Naive thymus-derived CD4-positive, alpha-beta T cell (primary cell): Measurements from ENCODE around the gene CACNA1C. TPM values are rescaled to one million over a fixed set of nuclear protein-coding genes. Genes with fewer than 3 reads are reported as not detected.

Experiments
- ATAC-seq: fragments of 150-1000 bp; cut with Tn5 transposase; 2 replicates; pipeline ENCODE4 v1.10.0; 2021; ENCODE audit warnings: mild to moderate bottlenecking, moderate library complexity
- CTCF ChIA-PET: fragments of 350-600 bp; sonication (Branson Sonifier 250); formaldehyde crosslinking; loops from one replicate; lab custom pipeline; 2021; ENCODE audit warnings: antibody characterized with exemption; lab: Charles Lee
- POLR2A ChIA-PET: fragments of 350-600 bp; sonication (Branson Sonifier 250); formaldehyde crosslinking; loops from one replicate; lab custom pipeline; 2021; ENCODE audit warnings: antibody characterized with exemption, inconsistent platforms; lab: Charles Lee
- DNase-seq, 9 donors: peaks; one replicate each; pipeline versions ENCODE4 v3.0.0 to v3.0.0-alpha.2; 2020 to 2022; ENCODE audit warnings: mixed read lengths in 1 of 9
- H3K27ac ChIP-seq: one replicate; pipeline ENCODE4 v1.7.0; 2013; ENCODE audit warnings: mild to moderate bottlenecking, low read depth, low read length, moderate library complexity
- H3K27me3 ChIP-seq, 2 donors: one replicate each; pipeline ENCODE4 v1.7.0; 2013; ENCODE audit warnings: low read length in 2 of 2, mild to moderate bottlenecking in 2 of 2, moderate library complexity in 2 of 2; ENCODE audit not compliant: control insufficient read depth in 2 of 2, insufficient read depth in 2 of 2
- H3K36me3 ChIP-seq, 3 experiments: 1 replicate in 2 of 3; 2 replicates in 1 of 3; pipeline ENCODE4 v1.7.0; 2013; ENCODE audit warnings: low read length in 3 of 3, mild to moderate bottlenecking in 3 of 3, moderate library complexity in 1 of 3; ENCODE audit not compliant: insufficient read depth in 3 of 3, control insufficient read depth in 2 of 3
- H3K4me1 ChIP-seq, 2 donors: one replicate each; pipeline ENCODE4 v1.7.0; 2013; ENCODE audit warnings: low read length in 2 of 2, mild to moderate bottlenecking in 2 of 2, moderate library complexity in 1 of 2; ENCODE audit not compliant: control insufficient read depth in 2 of 2, insufficient read depth in 2 of 2
- H3K4me3 ChIP-seq: 2 replicates; pipeline ENCODE4 v1.7.0; 2013; ENCODE audit warnings: mild to moderate bottlenecking, low read length
- H3K9me3 ChIP-seq, 3 experiments: 1 replicate in 2 of 3; 2 replicates in 1 of 3; pipeline ENCODE4 v1.7.0; 2013; ENCODE audit warnings: low read length in 3 of 3; ENCODE audit not compliant: control insufficient read depth in 2 of 3
- H3K27ac Mint-ChIP-seq, 9 donors: one replicate each; pipeline ENCODE4 v1.8.0; 2020 to 2022; ENCODE audit warnings: mixed read lengths in 9 of 9, mild to moderate bottlenecking in 8 of 9, moderate library complexity in 5 of 9, inconsistent platforms in 2 of 9
- H3K27me3 Mint-ChIP-seq, 5 donors: one replicate each; pipeline ENCODE4 v1.8.0; 2021 to 2022; ENCODE audit warnings: mixed read lengths in 5 of 5, mild to moderate bottlenecking in 1 of 5
- H3K36me3 Mint-ChIP-seq, 5 donors: one replicate each; pipeline ENCODE4 v1.8.0; 2020 to 2022; ENCODE audit warnings: mixed read lengths in 5 of 5, mild to moderate bottlenecking in 3 of 5, inconsistent platforms in 1 of 5
- H3K4me1 Mint-ChIP-seq, 7 donors: one replicate each; pipeline ENCODE4 v1.8.0; 2020 to 2022; ENCODE audit warnings: mixed read lengths in 7 of 7, mild to moderate bottlenecking in 3 of 7, inconsistent platforms in 1 of 7
- H3K4me3 Mint-ChIP-seq, 10 donors: one replicate each; pipeline ENCODE4 v1.8.0; 2020 to 2022; ENCODE audit warnings: mild to moderate bottlenecking in 10 of 10, mixed read lengths in 10 of 10, moderate library complexity in 6 of 10, inconsistent platforms in 2 of 10
- H3K9me3 Mint-ChIP-seq, 11 donors: one replicate each; pipeline ENCODE4 v1.8.0; 2020 to 2022; ENCODE audit warnings: mixed read lengths in 11 of 11, mild to moderate bottlenecking in 4 of 11, inconsistent platforms in 1 of 11, moderate library complexity in 1 of 11
- intact Hi-C, 2 donors: fragments of 100-400 bp; cut with micrococcal nuclease; formaldehyde crosslinking; loops; one replicate each; pipeline ENCODE4 v1.15.1; 2023
- polyA plus RNA-seq, 2 donors: library from polyadenylated mRNA; unstranded; fragments of 300-500 nt; fragmentation: Illumina TruSeq; gene quantifications; one replicate each; pipeline ENCODE4 v1.2.3, GENCODE V29; 2021
- total RNA-seq, 6 experiments: library from RNA in 5 of 6; stranded (reverse) in 5 of 6; gene quantifications; 1 replicate in 5 of 6; 2 replicates in 1 of 6; pipeline ENCODE4 v1.2.3 and lab custom pipeline; 2021 to 2026

The CACNA1C gene
- total and polyA plus RNA-seq, 7 experiments from 2014 or later: 0.04 to 0.48 (median 0.08) TPM

- ChIA-PET CTCF (interaction anchor here (1.6 to 3.6 kb wide), 2 partner anchors 9 to 93 kb away, joined by 4 to 25 read pairs; no protein-coding TSS in a partner anchor), POLR2A (interaction anchor here (0.5 to 2.9 kb wide), 11 partner anchors 9 to 1038 kb away, joined by 3 to 41 read pairs (median 3); partner anchors contain the start of genes FKBP4 and ITFG2)
- ATAC-seq (peak; percentile 15), DNase-seq (no peak)
- H3K27ac ChIP-seq: peak overlapping the region; percentile 79
- intact Hi-C loops: loop anchor here in 1 of 2 donors (5.0 kb wide), 1 partner anchor 185 kb away; the partner anchor contains the start of genes FOXM1 and RHNO1
- H3K4me1 ChIP-seq: peaks cover 15 to 22% of the 10 kb centered on the region in 2 donors
- H3K36me3 ChIP-seq: no peaks in the 10 kb centered on the region
- H3K4me3 ChIP-seq: peak overlapping the region; percentile 92
- H3K9me3 ChIP-seq: no peaks in the 10 kb centered on the region
- H3K27me3 Mint-ChIP-seq: peaks cover 0 to 18% (median 8%) of the 10 kb centered on the region in 5 donors
- peak overlapping the region; percentile 85 to 100 (median 98) for H3K4me3 Mint-ChIP-seq
- peaks cover 36 to 57% (median 49%) of the 10 kb centered on the region in 7 donors for H3K4me1 Mint-ChIP-seq
- no peaks in the 10 kb centered on the region for H3K9me3 Mint-ChIP-seq
- H3K27me3 ChIP-seq: no peaks in the 10 kb centered on the region
- H3K27ac Mint-ChIP-seq: peak overlapping the region; percentile 84 to 99 (median 89)
- H3K36me3 Mint-ChIP-seq: peaks cover 0 to 3% (median 2%) of the 10 kb centered on the region in 5 donors
These were observed 639.3 kb downstream of the CACNA1C start for GRCh38 chr12:2692080-2692479.

- H3K36me3 ChIP-seq: no peaks in the 10 kb centered on the region
- no peak overlapping the region for H3K4me3 ChIP-seq
- Mint-ChIP-seq H3K27ac (peak overlapping the region in 8 of 9 donors; percentile 7 to 89 (median 69)), H3K27me3 (peaks cover 0 to 24% (median 19%) of the 10 kb centered on the region in 5 donors), H3K4me1 (peaks cover 36 to 51% (median 43%) of the 10 kb centered on the region in 7 donors), H3K36me3 (peaks cover 0 to 3% (median 2%) of the 10 kb centered on the region in 5 donors), H3K9me3 (no peaks in the 10 kb centered on the region), H3K4me3 (peak overlapping the region; percentile 49 to 100 (median 79))
- H3K27ac ChIP-seq: no peak overlapping the region
- peak in 3 of 9 donors; percentile 17 to 23 (median 20) for DNase-seq
- intact Hi-C loops: loop anchor here in 1 of 2 donors (5.0 kb wide), 1 partner anchor 184 kb away; the partner anchor contains the start of genes FOXM1 and RHNO1
- H3K4me1 ChIP-seq: peaks cover 15 to 22% of the 10 kb centered on the region in 2 donors
- H3K9me3 ChIP-seq: no peaks in the 10 kb centered on the region
- ATAC-seq: no peak
- ChIA-PET CTCF (interaction anchor here (1.5 kb wide), 1 partner anchor 90 kb away, joined by 7 read pairs; no protein-coding TSS in a partner anchor), POLR2A (interaction anchor here (1.0 kb wide), 1 partner anchor 90 kb away, joined by 3 read pairs; no protein-coding TSS in a partner anchor)
- H3K27me3 ChIP-seq: no peaks in the 10 kb centered on the region
These were observed 640.6 kb downstream of the CACNA1C start for GRCh38 chr12:2693244-2693860.

GRCh38 chr12:2693980-2694610 is 641.3 kb downstream of the CACNA1C start:
- peaks cover 0 to 1% (median 0%) of the 10 kb centered on the region in 11 donors for H3K9me3 Mint-ChIP-seq
- peaks cover 2 to 27% (median 23%) of the 10 kb centered on the region in 5 donors for H3K27me3 Mint-ChIP-seq
- peak overlapping the region in 1 of 9 donors; percentile 89 for H3K27ac Mint-ChIP-seq
- Histone ChIP-seq H3K4me1 (peaks cover 15 to 22% of the 10 kb centered on the region in 2 donors), H3K9me3 (no peaks in the 10 kb centered on the region), H3K4me3 (no peak overlapping the region), H3K27me3 (no peaks in the 10 kb centered on the region), H3K36me3 (no peaks in the 10 kb centered on the region), H3K27ac (no peak overlapping the region)
- H3K36me3 Mint-ChIP-seq: peaks cover 0 to 3% (median 2%) of the 10 kb centered on the region in 5 donors
- DNase-seq (no peak), ATAC-seq (no peak)
- ChIA-PET CTCF (interaction anchor here (1.5 kb wide), 1 partner anchor 90 kb away, joined by 7 read pairs; no protein-coding TSS in a partner anchor), POLR2A (no interaction called here)
- intact Hi-C loops: loop anchor here in 1 of 2 donors (5.0 kb wide), 1 partner anchor 183 kb away; the partner anchor contains the start of genes FOXM1 and RHNO1
- peak overlapping the region in 6 of 10 donors; percentile 72 to 100 (median 89) for H3K4me3 Mint-ChIP-seq
- peaks cover 36 to 46% (median 39%) of the 10 kb centered on the region in 7 donors for H3K4me1 Mint-ChIP-seq

GRCh38 chr12:2696136-2696535 is 643.3 kb downstream of the CACNA1C start:
- H3K27ac Mint-ChIP-seq: no peak overlapping the region
- DNase-seq (no peak), ATAC-seq (no peak)
- Histone ChIP-seq H3K9me3 (no peaks in the 10 kb centered on the region), H3K36me3 (no peaks in the 10 kb centered on the region), H3K4me3 (no peak overlapping the region), H3K27me3 (no peaks in the 10 kb centered on the region), H3K4me1 (peaks cover 10 to 13% of the 10 kb centered on the region in 2 donors), H3K27ac (no peak overlapping the region)
- peaks cover 17 to 26% (median 21%) of the 10 kb centered on the region in 7 donors for H3K4me1 Mint-ChIP-seq
- H3K4me3 Mint-ChIP-seq: no peak overlapping the region
- H3K36me3 Mint-ChIP-seq: peaks cover 0 to 3% (median 0%) of the 10 kb centered on the region in 5 donors
- H3K9me3 Mint-ChIP-seq: peaks cover 0 to 5% (median 0%) of the 10 kb centered on the region in 11 donors
- H3K27me3 Mint-ChIP-seq: peaks cover 5 to 32% (median 25%) of the 10 kb centered on the region in 5 donors
- ChIA-PET CTCF (no interaction called here), POLR2A (no interaction called here)
- intact Hi-C loops: no loop called here

- Mint-ChIP-seq H3K27me3 (peaks cover 10 to 38% (median 30%) of the 10 kb centered on the region in 5 donors), H3K4me3 (no peak overlapping the region), H3K4me1 (peaks cover 12 to 18% (median 15%) of the 10 kb centered on the region in 7 donors), H3K36me3 (no peaks in the 10 kb centered on the region), H3K27ac (peak overlapping the region in 1 of 9 donors; percentile 5), H3K9me3 (peaks cover 0 to 5% (median 0%) of the 10 kb centered on the region in 11 donors)
- ATAC-seq (no peak), DNase-seq (no peak)
- Histone ChIP-seq H3K4me3 (no peak overlapping the region), H3K4me1 (peaks cover 10 to 12% of the 10 kb centered on the region in 2 donors), H3K27me3 (no peaks in the 10 kb centered on the region), H3K9me3 (no peaks in the 10 kb centered on the region), H3K36me3 (no peaks in the 10 kb centered on the region), H3K27ac (no peak overlapping the region)
- intact Hi-C loops: no loop called here
- ChIA-PET CTCF (no interaction called here), POLR2A (no interaction called here)
These were observed 644.4 kb downstream of the CACNA1C start for GRCh38 chr12:2697057-2697800.

- intact Hi-C loops: no loop called here
- Mint-ChIP-seq H3K36me3 (no peaks in the 10 kb centered on the region), H3K27me3 (peaks cover 10 to 50% (median 30%) of the 10 kb centered on the region in 5 donors), H3K27ac (no peak overlapping the region), H3K4me3 (no peak overlapping the region), H3K9me3 (peaks cover 0 to 5% (median 0%) of the 10 kb centered on the region in 11 donors), H3K4me1 (peaks cover 3 to 5% (median 4%) of the 10 kb centered on the region in 7 donors)
- CTCF ChIA-PET: no interaction called here
- Histone ChIP-seq H3K4me3 (no peak overlapping the region), H3K27ac (no peak overlapping the region), H3K36me3 (no peaks in the 10 kb centered on the region), H3K9me3 (no peaks in the 10 kb centered on the region), H3K4me1 (no peaks in the 10 kb centered on the region), H3K27me3 (no peaks in the 10 kb centered on the region)
- no peak for ATAC-seq
- no peak for DNase-seq
- POLR2A ChIA-PET: no interaction called here
These were observed 645.8 kb downstream of the CACNA1C start for GRCh38 chr12:2698566-2698965.
